HG02938 (cell line): ENCODE data around the gene GALNT10.
"Not testable (repeated sequence)": the region's sequence is repeated elsewhere in the genome, so short reads cannot be mapped to it uniquely, and the experiment has no call there.

Experiments used
- ATAC-seq: cut with Tn5 transposase; IDR thresholded peaks from one replicate; pipeline ENCODE4 v1.9.1; 2021; ENCODE audit warnings: mild to moderate bottlenecking, moderate library complexity; ENCODE audit not compliant: unreplicated experiment

Gene GALNT10

DNA sequence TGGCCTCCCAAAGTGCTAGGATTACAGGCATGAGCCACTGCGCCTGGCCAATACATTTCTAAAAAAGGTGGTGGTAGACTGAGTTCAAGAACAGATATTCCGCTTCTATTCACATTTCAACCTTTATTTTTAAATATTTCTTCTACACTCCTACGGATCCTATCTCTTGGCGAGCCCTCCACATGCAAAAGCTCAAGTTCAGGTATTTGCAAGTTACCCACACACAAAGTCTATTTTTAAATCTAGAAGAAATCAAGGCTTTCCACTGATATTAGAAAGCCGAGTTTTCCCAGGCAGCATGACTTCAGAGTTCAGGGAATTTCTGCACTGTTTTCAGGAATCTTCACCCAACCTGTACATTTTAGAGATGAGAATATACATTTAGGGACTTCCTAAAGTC, 153.9 kb downstream of the GALNT10 start:
- ATAC-seq, result no peak

DNA sequence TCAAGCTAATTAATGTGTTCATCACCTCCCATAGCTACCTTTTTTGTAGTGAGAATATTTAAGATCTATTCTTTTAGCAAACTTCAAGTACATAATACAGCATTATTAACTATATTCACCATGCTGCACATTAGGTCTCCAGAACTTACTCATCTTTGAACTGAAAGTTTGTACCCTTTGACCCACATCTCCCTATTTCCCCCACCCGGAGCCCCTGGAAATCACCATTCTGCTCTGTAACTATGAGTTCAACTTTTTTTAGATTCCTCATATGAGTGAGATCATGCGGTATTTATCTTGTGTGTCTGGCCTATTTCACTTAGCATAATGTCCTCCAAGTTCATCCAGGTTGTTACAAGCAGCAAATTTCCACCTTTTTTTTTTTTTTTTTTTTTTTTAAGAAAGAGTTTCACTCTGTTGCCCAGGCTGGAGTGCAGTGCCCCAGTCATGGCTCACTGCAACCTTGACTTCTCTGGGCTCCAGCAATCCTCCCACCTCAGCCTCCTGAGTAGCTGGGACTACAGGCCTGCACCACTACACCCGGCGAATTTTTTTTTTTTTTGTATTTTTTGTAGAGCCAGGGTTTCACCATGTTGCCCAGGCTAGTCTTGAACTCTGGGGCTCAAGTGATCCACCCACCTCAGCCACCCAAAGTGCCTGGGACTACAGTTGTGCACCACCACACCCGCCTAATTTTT, 154.9 kb downstream of the GALNT10 start:
- ATAC-seq, result peak; percentile 74

DNA sequence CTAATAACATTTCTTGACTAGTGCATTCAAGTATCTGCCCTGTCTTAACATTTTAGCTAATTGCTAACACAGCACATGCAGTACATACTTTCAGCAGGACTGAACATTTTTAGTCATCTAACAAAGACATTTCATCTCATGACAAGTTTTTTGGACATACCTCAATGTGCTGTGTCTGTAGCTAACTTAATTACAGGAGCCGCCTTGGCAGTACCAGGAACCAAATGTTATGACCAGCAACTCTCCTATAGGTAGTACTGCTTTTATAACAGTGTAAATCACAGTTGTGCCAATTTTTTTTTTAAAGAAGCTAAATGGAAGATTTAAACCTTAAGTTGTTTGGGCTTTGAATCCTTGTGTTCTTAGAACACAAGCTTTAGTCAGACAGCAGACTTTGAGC, 155.9 kb downstream of the GALNT10 start:
- ATAC-seq, result no peak

DNA sequence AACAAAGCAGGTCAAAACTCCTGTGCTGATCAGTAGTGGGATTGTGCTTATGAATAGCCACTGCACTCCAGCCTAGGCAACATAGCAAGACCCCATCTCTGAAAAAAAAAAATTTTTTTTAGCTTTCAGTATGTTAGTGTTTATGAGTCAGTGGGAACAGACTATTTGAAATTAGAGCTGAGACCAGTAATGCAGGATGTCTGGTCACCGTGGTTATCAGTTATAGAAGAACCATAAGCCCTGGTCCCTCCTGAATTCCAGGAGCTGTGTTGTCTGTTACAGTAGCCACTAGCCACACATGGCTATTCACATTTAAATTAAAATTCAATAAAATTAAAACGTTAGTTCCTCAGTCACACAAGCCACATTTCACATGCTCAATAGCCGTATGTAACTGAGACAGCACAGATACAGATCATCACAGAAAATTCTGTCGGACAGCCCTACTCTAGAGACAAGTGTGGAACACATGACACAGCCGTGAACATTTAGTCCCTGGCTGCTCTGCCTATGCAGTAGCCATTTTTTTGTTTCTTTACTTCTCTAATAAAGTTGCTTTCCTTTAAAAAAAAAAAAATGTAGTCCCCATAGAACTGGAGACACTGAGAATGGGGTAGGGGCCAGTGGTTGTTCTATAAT, 159.2 kb downstream of the GALNT10 start:
- ATAC-seq, result no peak

DNA sequence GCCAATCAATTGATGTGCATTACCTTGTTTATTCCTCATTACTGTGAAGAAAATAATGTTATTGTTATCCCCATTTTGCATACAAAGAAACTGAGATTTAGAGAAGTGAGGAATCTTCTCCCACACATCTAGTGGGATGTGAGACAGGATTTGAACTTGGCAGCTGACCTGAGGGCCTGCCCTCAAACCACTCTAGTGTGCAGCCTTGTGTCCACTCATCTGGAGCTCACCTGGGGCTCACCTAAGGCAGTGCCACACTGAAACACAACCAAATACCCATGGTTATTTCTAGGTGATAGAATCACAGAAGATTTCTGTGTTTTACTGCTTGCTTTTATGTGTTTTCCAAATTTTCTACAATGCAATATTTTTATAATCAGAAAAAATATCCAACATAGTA, 160.6 kb downstream of the GALNT10 start:
- ATAC-seq, result no peak

DNA sequence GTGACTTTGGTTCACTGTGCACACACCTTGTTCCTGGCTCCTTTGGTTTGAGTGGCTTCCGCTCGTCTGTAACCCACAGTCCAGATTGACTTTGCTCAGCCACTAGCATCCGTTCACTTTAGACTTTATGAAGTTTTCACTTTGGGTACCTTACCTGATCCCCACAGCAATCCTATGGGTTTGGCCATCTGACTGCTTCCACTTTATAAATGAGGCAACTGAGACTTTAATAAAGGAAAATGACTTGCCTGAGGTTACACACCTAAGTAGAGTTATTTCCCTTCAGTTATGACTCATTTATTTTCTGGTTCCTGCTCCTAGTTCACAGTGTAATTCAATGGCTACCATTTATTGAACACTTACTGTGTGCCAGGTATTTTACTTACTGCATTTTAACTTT, 161.0 kb downstream of the GALNT10 start:
- peak; percentile 63 for ATAC-seq

DNA sequence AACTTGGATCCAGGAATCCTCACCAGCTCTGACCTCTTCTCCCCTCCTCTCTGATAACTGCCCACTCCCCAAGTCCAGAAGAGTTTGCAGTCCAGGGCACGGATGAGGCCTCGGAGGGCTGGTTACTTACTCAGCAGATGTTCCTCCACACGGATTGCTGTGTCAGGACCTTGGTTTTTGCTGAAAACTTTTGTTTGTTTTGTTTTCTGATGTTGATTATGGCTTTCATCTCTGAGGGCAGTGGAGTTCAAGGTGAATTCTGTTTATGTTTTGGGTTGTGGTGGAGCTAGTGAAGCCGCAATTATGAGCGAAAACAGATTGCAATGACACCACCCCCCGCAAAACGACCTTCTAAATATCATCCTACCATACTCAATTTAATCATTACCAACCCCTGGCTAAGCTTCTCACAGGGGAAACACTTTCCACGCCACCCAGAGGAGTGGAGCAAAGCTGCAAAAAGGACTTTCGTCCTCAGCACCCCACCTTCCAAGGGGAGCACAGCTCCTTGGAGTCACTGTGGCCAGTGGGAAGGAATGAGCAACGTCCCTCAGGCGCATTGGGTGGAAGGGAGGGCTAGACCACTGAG, 162.5 kb downstream of the GALNT10 start:
- no peak for ATAC-seq

DNA sequence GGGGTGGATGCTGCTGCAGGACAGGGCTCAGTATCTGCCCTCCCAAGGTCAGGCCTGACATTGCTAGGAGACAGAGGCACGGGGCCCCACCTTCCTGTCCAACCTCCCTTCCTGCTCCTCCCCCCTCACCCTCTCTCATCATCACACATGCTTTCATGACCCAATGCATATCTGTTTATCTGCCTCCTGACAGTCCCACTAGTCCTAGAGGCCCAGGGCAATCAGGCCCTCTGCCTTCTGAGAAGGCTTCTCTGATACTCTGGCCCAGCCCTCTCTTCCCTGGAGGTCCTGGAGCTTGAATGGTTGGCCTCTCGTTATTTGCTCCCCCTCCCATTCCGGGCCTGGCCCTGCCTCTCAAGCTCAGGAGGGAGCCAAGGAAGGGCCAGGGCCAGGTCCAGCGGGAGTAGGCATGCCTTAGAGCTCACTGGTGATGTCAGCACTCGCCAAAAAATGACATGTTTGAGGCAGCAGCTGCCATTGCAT, 164.6 kb downstream of the GALNT10 start:
- no peak for ATAC-seq

DNA sequence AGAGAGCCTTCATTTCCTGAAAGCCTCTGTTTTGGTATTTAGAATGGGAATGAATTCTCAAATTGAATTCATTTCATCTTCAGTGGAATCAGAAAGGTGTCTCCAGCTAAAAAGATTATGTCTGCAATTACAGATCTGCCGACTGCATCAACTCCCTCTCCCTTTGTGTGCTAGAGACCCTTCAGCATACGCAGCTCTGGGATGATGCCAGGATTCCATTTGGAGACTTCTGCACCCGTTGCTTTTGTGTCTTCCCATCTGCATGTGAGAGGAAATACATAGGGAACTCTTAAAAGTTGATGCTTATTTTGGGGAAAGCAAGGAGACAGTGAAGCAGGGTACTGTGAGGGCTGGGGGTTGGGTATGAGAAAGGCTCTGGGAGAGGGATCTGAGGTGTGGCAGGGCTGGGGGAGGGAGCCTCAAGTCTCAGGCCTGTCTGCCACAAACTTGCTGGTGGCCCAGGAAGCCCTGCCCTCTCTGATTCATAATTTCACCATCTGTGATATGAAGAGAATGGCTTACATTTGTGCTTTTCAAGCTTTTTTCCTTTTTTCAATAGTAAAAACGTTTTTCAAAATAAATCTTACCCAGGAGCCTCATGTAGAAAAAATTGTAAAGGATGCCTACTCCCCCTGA, 165.6 kb downstream of the GALNT10 start:
- no peak for ATAC-seq

DNA sequence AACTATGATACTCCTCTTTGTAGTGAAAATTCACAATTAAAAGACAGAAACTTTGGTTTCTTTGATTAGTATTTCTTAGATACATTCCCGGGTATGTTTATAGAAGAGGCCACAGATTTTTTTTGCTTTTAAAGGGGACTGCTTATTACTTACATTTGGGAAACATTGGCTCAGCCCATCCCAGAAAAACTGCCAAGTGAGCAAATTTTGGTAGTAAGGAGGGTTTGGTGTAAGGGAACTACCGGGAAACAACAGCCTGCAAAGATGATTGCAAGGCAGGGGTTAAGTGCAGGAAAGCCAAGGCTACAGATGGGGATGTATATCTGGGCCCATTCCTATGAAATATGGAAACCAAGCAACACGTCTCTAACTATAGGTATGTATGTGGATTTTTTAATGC, 166.4 kb downstream of the GALNT10 start:
- ATAC-seq, result no peak

DNA sequence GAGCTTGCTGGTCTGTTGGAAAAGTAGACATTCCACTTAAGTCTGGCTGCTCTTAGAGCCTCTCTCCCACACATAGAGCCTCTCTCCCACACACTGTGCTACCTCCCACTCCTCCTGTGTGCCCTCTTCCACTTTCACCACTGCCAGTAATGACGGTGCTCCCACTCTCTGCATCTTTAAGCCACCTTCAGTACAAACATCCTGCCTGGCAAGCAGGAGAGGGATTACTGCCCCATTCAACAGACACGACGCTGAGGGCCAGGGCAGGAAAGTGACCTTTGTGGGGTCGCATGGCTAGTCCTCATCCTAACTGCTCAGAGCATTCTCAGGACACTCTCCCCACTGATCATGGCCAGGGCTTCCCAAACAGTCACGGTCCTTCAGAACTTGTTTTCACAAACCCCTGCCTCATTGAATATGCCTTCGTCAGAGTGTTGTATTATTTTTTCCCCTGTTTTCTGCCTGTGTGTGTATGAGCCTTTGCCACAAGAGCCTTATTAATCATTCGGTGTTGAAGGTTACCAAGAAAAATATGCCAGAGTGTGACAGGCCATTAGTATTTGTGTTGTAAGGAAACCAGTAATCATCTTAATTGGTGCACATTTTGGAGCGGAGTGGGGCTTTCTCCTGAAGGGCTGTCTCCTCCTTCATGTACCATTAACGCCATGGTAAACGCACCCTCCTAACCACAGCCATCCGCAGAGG, 168.1 kb downstream of the GALNT10 start:
- no peak for ATAC-seq

DNA sequence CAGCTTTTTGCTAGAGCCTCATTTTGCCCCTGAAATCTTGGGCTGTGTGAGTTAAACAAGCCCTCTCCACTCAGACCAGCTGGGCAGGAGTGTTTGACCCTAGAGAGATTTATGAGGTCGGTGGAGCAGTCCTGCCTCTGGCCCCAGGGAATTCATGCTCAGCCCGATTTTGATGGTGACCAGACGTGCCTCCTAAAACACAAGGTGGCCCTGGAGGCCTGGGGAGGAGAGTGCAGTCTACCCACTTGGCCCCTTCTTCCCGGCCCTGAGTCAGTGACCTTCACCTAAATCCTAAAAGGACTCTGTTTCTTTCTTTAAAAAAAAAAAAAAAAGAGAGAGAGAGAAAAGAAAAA, 168.7 kb downstream of the GALNT10 start:
- ATAC-seq, result no peak

DNA sequence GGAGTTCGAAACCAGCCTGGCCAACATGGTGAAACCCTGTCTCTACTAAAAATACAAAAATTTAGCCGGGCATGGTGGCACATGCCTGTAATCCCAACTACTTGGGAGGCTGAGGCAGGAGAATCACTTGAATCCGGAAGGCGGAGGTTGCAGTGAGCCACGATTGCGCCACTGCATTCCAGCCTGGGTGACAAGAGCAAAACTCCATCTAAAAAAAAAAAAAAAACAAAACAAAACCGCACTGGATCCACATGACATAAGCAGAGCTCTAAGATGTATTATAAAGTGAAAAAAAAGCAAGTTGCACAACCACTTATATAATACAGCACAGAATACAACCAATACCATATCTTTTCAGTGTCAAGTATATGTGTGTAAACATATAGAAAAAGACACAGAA, 169.7 kb downstream of the GALNT10 start:
- ATAC-seq, result not testable (repeated sequence)

DNA sequence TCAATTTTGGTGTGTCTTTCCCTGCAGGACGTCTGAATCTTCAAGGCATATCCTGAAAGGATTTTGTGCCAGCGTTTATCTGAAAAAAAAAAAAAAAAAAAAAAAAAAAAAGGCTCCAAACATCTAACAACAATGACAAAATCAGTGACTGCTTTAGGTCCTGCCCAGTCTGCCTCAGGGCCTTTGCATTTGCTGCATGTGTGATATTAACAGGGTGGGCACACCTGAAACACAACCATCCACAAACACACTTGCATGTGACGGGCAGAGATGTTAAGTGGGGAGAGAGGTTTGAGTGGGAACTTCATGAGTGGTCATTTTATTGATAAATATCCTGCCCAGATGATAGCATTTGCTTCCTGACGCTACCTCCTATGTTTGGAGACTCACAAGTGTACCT, 172.9 kb downstream of the GALNT10 start:
- ATAC-seq, result no peak

DNA sequence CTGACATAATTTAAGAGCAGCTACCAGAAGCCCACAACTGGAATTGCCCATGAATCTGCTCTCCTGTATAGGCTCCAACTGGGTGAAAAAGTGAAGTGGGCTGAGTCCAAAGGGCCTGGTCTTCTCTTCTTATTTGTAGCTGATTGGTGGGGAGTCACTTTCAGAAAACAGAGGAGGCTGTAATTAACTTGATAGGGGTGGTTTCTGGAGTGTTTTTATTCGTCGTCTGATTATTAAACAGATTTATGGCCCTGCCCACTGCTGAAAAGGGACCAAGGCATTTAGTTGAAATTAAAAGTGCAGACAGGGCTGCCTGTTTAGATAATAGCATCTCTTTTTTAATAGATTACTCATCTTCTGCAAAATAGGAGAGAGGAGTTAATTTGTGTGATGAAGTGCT, 174.2 kb downstream of the GALNT10 start:
- no peak for ATAC-seq

DNA sequence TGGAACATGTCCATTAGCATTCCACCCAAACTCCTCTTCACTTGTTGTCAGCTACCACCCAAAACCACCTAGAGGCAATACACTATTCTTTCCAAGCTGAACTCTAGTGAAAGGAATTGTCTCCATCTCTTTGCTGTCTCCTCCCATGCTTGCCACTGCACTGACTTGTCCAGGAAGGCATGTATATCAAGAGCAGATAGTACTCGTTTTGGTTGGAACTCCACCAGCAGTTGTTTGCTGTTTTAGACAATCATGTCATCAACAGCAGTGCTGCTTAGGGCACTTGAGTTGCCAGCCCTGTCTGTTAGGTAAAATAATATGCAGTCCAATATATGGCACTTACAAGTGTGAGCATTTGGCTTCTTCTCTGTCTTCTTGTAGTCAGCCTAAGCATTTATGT, 175.3 kb downstream of the GALNT10 start:
- ATAC-seq, result no peak

DNA sequence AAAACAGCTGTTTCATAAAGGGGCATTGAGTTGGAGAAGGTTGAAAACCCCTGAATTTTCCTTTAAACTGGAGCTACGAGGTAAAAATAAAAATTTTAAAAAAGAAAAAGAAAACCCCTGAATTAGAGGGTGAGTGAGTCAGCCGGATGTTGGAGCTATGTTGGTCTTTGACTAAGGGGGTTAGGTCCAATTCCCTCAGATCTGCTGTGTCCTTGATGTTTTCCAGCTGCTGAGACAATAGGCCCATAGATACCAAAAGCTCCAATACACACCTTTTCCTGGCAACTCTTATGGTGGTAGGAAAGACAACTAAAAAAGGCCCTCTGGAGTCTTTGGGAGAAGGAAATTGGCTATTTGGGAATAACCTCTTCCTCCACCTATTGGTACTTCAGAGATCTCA, 175.8 kb downstream of the GALNT10 start:
- ATAC-seq, result no peak

DNA sequence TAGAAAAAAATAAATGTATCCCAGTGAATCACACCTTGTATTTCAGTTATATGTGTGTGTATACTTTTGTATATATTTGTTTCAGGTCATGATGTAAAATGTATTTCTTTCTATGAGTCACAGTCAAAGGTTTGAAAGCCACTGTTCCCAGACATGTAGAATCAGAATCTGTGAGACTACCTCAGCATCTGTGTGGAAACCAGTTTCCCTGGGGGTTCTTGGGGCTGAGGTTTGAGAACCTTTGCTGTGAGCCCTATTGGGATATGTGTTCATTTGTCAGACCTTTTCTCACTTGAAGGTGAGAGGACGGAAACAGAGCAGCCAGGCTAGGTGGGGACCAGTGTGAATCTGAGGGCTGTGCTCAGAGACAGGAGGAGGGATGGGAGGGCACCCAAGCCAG, 176.6 kb downstream of the GALNT10 start:
- no peak for ATAC-seq

DNA sequence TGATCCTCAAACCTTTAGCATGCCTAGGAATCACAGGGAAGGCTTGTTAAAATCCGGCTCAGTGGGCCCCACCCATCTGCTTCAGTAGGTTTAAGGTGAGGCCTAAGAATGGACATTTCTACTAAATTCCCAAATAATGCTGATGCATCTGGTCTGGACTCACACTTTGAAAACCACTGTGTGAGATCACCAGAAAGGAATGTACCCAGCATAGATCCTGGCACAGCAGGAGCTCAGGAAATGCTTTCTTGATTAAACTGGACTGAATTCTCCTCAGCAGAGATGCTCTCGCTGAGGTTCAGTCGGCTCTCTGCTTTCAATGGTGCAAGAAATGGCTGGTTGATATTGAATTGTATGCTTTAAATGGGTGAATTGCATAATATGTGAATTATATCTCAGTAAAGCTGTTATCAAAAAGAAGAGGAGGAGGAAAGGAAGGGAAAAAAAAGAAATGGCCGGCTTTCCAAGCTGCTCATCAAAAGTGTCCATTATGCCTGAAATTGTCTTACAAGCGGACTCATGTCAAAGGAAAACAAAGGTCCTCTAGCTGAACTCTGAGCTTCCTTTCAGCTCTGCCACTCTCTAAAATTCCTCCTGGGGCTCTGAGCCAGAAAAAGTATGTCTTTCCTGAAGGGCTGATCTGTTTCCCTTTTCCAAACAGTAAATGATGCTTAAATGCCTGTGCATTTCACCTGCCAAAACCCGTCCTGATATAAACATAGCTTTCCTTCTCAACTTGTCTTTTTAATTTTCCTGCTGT, 177.7 kb downstream of the GALNT10 start:
- no peak for ATAC-seq

DNA sequence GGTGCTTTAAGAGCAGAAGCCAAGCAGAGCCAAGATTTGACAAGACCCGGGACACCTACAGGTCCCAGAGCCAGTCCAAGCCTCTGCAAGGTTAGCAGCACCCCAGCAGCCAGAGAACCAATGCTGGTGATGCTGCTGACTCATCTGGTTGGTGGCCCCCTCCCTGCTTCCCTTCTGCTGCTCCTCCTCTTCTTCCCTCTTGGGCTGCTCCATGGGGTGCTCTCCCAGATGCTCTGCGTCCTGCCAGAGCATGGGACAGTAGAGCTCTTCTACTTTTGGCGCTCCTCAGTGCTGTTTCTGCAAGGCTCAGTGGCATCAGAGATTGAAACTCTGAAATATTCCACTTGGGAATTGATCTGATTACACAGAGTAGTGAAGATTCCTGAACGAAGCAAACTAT, 179.1 kb downstream of the GALNT10 start:
- no peak for ATAC-seq

DNA sequence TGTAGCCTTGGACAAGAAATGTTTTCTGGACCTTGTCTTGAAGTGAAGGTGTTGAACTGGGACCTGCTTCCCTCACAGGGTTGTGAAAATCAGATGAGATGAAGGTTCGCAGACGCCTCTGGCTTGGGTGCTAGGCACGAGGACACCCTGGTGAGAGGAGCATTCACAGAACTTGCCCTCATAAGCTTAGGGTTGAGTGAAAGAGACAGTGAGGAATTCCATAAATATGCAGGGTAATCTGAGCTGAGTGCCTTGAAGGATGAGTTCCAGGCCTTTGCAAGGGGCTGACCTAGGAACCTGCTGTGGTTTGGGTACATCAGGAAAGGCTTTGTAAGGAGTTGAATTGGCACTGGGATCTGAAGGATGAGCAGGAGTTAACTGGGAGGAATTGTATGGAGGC, 179.6 kb downstream of the GALNT10 start:
- no peak for ATAC-seq
